Coronary artery (tissue), 2 donors: Measurements from ENCODE around the gene PSMD5.

Experiments
- DNase-seq: peaks from one replicate; pipeline ENCODE4 v3.0.0-alpha.2; 2017; ENCODE audit warnings: low spot score
- H3K27ac ChIP-seq, 2 donors: fragments of 200-600 bp; sonication (generic); one replicate each; pipeline ENCODE4 v1.5.1; 2016 to 2019
- H3K4me3 ChIP-seq: fragments of 200-600 bp; sonication (generic); 2 replicates; pipeline ENCODE4 v1.5.1; 2016; ENCODE audit warnings: mild to moderate bottlenecking, moderate library complexity
- TF ChIP-seq, protein P1 (sequence below): fragments of 200-600 bp; sonication (generic); IDR thresholded peaks from one replicate; pipeline ENCODE4 v1.5.1; 2019; ENCODE audit warnings: antibody characterized with exemption

PSMD5 gene

DNA sequence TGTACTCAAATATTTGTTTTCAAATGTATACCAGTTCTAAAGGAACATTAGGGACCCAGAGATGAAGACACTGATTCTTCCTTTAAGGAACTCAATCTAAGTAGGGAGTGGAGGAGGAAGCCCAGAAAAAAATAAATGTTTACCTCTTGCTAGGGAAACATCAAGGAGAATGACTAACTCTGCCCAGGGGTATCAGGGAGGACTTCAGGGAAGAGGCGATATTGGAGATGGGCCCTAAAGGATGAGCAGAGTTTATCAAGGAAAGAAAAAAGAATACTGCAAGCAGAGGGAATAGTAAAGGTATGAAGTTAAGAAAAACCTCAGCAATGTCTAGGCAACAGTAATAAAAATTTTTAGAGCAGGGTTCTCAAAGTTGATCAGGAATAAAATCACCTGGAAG is 65.9 kb downstream of the PSMD5 start:
- no peak overlapping the region for H3K27ac ChIP-seq
- no peak for DNase-seq

DNA sequence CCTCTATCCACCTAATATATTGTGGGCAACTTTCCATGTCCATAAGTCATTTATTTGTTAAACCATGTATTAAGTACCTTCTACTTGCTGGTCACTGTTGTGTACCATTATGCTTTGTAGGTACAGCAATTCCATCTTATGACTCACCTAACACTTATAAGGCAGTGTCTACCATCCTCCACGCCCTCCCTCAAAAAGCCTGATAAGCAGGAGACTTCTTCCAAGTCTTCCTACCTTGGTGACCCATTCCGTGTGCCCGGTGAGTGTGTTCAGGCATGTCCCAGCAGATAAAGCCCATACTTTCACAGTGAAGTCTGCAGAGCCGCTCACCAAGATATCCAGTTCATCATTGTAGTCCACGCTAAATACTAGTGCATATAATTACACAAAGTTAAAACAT is 66.9 kb downstream of the PSMD5 start:
- TF ChIP-seq, protein P1, sequence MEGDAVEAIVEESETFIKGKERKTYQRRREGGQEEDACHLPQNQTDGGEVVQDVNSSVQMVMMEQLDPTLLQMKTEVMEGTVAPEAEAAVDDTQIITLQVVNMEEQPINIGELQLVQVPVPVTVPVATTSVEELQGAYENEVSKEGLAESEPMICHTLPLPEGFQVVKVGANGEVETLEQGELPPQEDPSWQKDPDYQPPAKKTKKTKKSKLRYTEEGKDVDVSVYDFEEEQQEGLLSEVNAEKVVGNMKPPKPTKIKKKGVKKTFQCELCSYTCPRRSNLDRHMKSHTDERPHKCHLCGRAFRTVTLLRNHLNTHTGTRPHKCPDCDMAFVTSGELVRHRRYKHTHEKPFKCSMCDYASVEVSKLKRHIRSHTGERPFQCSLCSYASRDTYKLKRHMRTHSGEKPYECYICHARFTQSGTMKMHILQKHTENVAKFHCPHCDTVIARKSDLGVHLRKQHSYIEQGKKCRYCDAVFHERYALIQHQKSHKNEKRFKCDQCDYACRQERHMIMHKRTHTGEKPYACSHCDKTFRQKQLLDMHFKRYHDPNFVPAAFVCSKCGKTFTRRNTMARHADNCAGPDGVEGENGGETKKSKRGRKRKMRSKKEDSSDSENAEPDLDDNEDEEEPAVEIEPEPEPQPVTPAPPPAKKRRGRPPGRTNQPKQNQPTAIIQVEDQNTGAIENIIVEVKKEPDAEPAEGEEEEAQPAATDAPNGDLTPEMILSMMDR = no peak
- Histone ChIP-seq H3K27ac (no peak overlapping the region), H3K4me3 (no peak overlapping the region)
- no peak for DNase-seq

More for the DNA sequence above, 65.9 kb downstream of the PSMD5 start:
- TF ChIP-seq, protein P1 = no peak
- H3K4me3 ChIP-seq = no peak overlapping the region

- DNase-seq = no peak
- Histone ChIP-seq H3K4me3 (no peak overlapping the region), H3K27ac (no peak overlapping the region)
- TF ChIP-seq, protein P1 = no peak
Observed at GRCh38 chr9:120774719-120775118, 68.0 kb downstream of the PSMD5 start.

GRCh38 chr9:120773256-120773655 is 69.5 kb downstream of the PSMD5 start:
- Histone ChIP-seq H3K27ac (no peak overlapping the region), H3K4me3 (no peak overlapping the region)
- no peak for DNase-seq
- TF ChIP-seq, protein P1 = no peak

- no peak for DNase-seq
- Histone ChIP-seq H3K4me3 (no peak overlapping the region), H3K27ac (no peak overlapping the region)
- TF ChIP-seq, protein P1 = no peak
Observed at GRCh38 chr9:120770931-120771330, 71.8 kb downstream of the PSMD5 start.

DNA sequence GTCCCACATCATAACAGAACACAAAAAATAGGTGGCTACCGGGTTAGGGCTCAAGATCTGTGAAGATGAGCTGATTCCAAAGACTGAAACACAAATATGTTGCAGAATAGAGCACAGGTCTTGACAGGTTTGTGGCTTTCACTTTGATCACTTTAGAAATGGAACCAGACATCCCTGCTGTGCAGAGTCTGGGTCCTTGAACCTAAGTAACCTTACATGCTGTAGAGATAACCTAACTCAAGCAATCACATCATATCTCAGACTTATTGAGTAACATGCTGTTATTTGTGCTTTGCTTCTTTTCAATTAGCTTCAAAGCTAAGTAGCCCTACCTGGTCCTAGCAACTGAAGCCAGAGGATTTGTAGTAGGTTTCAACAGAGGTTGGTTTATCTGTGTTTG is 73.8 kb downstream of the PSMD5 start:
- H3K4me3 ChIP-seq = no peak overlapping the region
- TF ChIP-seq, protein P1 = no peak
- DNase-seq = no peak
- no peak overlapping the region for H3K27ac ChIP-seq

- no peak overlapping the region for H3K27ac ChIP-seq
- no peak for DNase-seq
- H3K4me3 ChIP-seq = no peak overlapping the region
- TF ChIP-seq, protein P1 = no peak
Observed at GRCh38 chr9:120768247-120768646, 74.5 kb downstream of the PSMD5 start.
